HUES48 (cell line): ENCODE measurements around the gene STXBP6.

Source experiments
- H3K27ac ChIP-seq: one replicate; pipeline ENCODE4 v1.7.0; 2013; ENCODE audit warnings: low read depth, low read length, inconsistent platforms
- H3K27me3 ChIP-seq: 2 replicates; pipeline ENCODE4 v1.6.1; 2013; ENCODE audit warnings: mild to moderate bottlenecking, low read length; ENCODE audit not compliant: control insufficient read depth, insufficient read depth
- H3K36me3 ChIP-seq: 2 replicates; pipeline ENCODE4 v1.6.1; 2013; ENCODE audit warnings: low read length; ENCODE audit not compliant: control insufficient read depth, insufficient read depth
- H3K4me1 ChIP-seq: 2 replicates; pipeline ENCODE4 v1.6.1; 2013; ENCODE audit warnings: mild to moderate bottlenecking, low read length; ENCODE audit not compliant: control insufficient read depth, insufficient read depth
- H3K4me3 ChIP-seq: 2 replicates; pipeline ENCODE4 v1.5.1; 2013; ENCODE audit warnings: mild to moderate bottlenecking, low read depth, low read length
- H3K9ac ChIP-seq: 2 replicates; pipeline ENCODE4 v1.6.1; 2013; ENCODE audit warnings: mild to moderate bottlenecking, low read depth, low read length, moderate library complexity
- H3K9me3 ChIP-seq: 2 replicates; pipeline ENCODE4 v1.6.1; 2013; ENCODE audit warnings: low read length; ENCODE audit not compliant: control insufficient read depth, insufficient read depth

The STXBP6 gene

GRCh38 chr14:24984846-24985589, 64.9 kb downstream of the STXBP6 start:
- no peak overlapping the region for H3K27ac ChIP-seq
- no peaks in the 10 kb centered on the region for H3K9me3 ChIP-seq
- no peaks in the 10 kb centered on the region for H3K4me1 ChIP-seq
- no peak overlapping the region for H3K9ac ChIP-seq
- H3K27me3 ChIP-seq: no peaks in the 10 kb centered on the region
- no peaks in the 10 kb centered on the region for H3K36me3 ChIP-seq
- no peak overlapping the region for H3K4me3 ChIP-seq

- H3K9me3 ChIP-seq: no peaks in the 10 kb centered on the region
- no peak overlapping the region for H3K27ac ChIP-seq
- no peaks in the 10 kb centered on the region for H3K27me3 ChIP-seq
- H3K4me1 ChIP-seq: no peaks in the 10 kb centered on the region
- no peak overlapping the region for H3K4me3 ChIP-seq
- no peak overlapping the region for H3K9ac ChIP-seq
- no peaks in the 10 kb centered on the region for H3K36me3 ChIP-seq
Measured at GRCh38 chr14:24982472-24983155, 67.3 kb downstream of the STXBP6 start.

GRCh38 chr14:24979725-24980239, 70.2 kb downstream of the STXBP6 start:
- H3K4me3 ChIP-seq: no peak overlapping the region
- H3K4me1 ChIP-seq: no peaks in the 10 kb centered on the region
- H3K27ac ChIP-seq: no peak overlapping the region
- H3K36me3 ChIP-seq: no peaks in the 10 kb centered on the region
- no peaks in the 10 kb centered on the region for H3K9me3 ChIP-seq
- no peaks in the 10 kb centered on the region for H3K27me3 ChIP-seq
- no peak overlapping the region for H3K9ac ChIP-seq

- no peaks in the 10 kb centered on the region for H3K4me1 ChIP-seq
- H3K4me3 ChIP-seq: no peak overlapping the region
- H3K27me3 ChIP-seq: no peaks in the 10 kb centered on the region
- no peak overlapping the region for H3K27ac ChIP-seq
- no peaks in the 10 kb centered on the region for H3K9me3 ChIP-seq
- no peak overlapping the region for H3K9ac ChIP-seq
- no peaks in the 10 kb centered on the region for H3K36me3 ChIP-seq
Measured at GRCh38 chr14:24978862-24979724, 70.9 kb downstream of the STXBP6 start.

GRCh38 chr14:24976602-24977001, 73.3 kb downstream of the STXBP6 start:
- no peak overlapping the region for H3K4me3 ChIP-seq
- no peaks in the 10 kb centered on the region for H3K27me3 ChIP-seq

GRCh38 chr14:24975393-24975792, 74.6 kb downstream of the STXBP6 start:
- Histone ChIP-seq H3K9me3 (no peaks in the 10 kb centered on the region), H3K4me1 (no peaks in the 10 kb centered on the region), H3K9ac (no peak overlapping the region), H3K4me3 (no peak overlapping the region), H3K36me3 (no peaks in the 10 kb centered on the region), H3K27me3 (no peaks in the 10 kb centered on the region), H3K27ac (no peak overlapping the region)

More at GRCh38 chr14:24976602-24977001, 73.3 kb downstream of the STXBP6 start:
- Histone ChIP-seq H3K36me3 (no peaks in the 10 kb centered on the region), H3K4me1 (no peaks in the 10 kb centered on the region), H3K27ac (no peak overlapping the region), H3K9me3 (no peaks in the 10 kb centered on the region), H3K9ac (no peak overlapping the region)

- no peaks in the 10 kb centered on the region for H3K36me3 ChIP-seq
- H3K9ac ChIP-seq: no peak overlapping the region
- no peak overlapping the region for H3K27ac ChIP-seq
- no peak overlapping the region for H3K4me3 ChIP-seq
- no peaks in the 10 kb centered on the region for H3K4me1 ChIP-seq
- H3K27me3 ChIP-seq: no peaks in the 10 kb centered on the region
- H3K9me3 ChIP-seq: no peaks in the 10 kb centered on the region
Measured at GRCh38 chr14:24974591-24975374, 75.2 kb downstream of the STXBP6 start.

GRCh38 chr14:24972844-24973243, 77.1 kb downstream of the STXBP6 start:
- Histone ChIP-seq H3K36me3 (no peaks in the 10 kb centered on the region), H3K9me3 (no peaks in the 10 kb centered on the region), H3K27me3 (no peaks in the 10 kb centered on the region), H3K4me1 (no peaks in the 10 kb centered on the region), H3K4me3 (no peak overlapping the region), H3K27ac (no peak overlapping the region), H3K9ac (no peak overlapping the region)

GRCh38 chr14:24971255-24971654, 78.7 kb downstream of the STXBP6 start:
- Histone ChIP-seq H3K27me3 (no peaks in the 10 kb centered on the region), H3K9ac (no peak overlapping the region), H3K9me3 (no peaks in the 10 kb centered on the region), H3K4me1 (peaks cover 3% of the 10 kb centered on the region; the same call in 1 of the 2 replicates), H3K27ac (no peak overlapping the region), H3K36me3 (no peaks in the 10 kb centered on the region), H3K4me3 (no peak overlapping the region)

GRCh38 chr14:24966579-24966964, 83.4 kb downstream of the STXBP6 start:
- Histone ChIP-seq H3K27ac (no peak overlapping the region), H3K9me3 (no peaks in the 10 kb centered on the region), H3K4me3 (no peak overlapping the region), H3K4me1 (peaks cover 8% of the 10 kb centered on the region), H3K36me3 (no peaks in the 10 kb centered on the region), H3K27me3 (no peaks in the 10 kb centered on the region), H3K9ac (no peak overlapping the region)
